MM.1S (cell line): ENCODE measurements around the gene DTX3.

ENCODE experiments used
- EZH2phosphoT487 ChIP-seq: fragments of 300-600 bp; sonication (generic); IDR thresholded peaks from 2 replicates; pipeline ENCODE4 v1.6.1; 2018; ENCODE audit warnings: antibody characterized with exemption, low read length
- TF ChIP-seq, protein P1 (sequence below): fragments of 300-600 bp; sonication (generic); IDR thresholded peaks from 2 replicates; pipeline ENCODE4 v1.5.1; 2016; ENCODE audit warnings: antibody characterized with exemption, low read length, mixed read lengths

GRCh38 chr12:57638096-57638495 is 33.5 kb downstream of the DTX3 start:
- TF ChIP-seq, protein P1, sequence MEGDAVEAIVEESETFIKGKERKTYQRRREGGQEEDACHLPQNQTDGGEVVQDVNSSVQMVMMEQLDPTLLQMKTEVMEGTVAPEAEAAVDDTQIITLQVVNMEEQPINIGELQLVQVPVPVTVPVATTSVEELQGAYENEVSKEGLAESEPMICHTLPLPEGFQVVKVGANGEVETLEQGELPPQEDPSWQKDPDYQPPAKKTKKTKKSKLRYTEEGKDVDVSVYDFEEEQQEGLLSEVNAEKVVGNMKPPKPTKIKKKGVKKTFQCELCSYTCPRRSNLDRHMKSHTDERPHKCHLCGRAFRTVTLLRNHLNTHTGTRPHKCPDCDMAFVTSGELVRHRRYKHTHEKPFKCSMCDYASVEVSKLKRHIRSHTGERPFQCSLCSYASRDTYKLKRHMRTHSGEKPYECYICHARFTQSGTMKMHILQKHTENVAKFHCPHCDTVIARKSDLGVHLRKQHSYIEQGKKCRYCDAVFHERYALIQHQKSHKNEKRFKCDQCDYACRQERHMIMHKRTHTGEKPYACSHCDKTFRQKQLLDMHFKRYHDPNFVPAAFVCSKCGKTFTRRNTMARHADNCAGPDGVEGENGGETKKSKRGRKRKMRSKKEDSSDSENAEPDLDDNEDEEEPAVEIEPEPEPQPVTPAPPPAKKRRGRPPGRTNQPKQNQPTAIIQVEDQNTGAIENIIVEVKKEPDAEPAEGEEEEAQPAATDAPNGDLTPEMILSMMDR: no peak
- TF ChIP-seq EZH2phosphoT487: no peak
